HepG2 (cell line): ENCODE results near the gene HOXB6.

Experiments used
- ATF3 ChIP-seq: sonication (generic); formaldehyde crosslinking; IDR thresholded peaks from 2 replicates; pipeline ENCODE4 v1.4.0; 2020; ENCODE audit warnings: missing genetic modification reagents
- IKZF1 ChIP-seq: fragments of 450-650 bp; IDR thresholded peaks from 2 replicates; pipeline ENCODE4 v1.7.1; 2016
- NCOR1 ChIP-seq: fragments of 200-600 bp; sonication (generic); IDR thresholded peaks from 2 replicates; pipeline ENCODE4 v1.7.0; 2017; ENCODE audit warnings: antibody characterized with exemption, low read length, borderline replicate concordance
- RAD51 ChIP-seq: fragments of 450-650 bp; IDR thresholded peaks from 2 replicates; pipeline ENCODE4 v1.6.1; 2016; ENCODE audit warnings: borderline replicate concordance
- SP4 ChIP-seq: sonication (generic); formaldehyde crosslinking; IDR thresholded peaks from 2 replicates; pipeline ENCODE4 v1.8.1; 2023; ENCODE audit warnings: mild to moderate bottlenecking, missing genetic modification reagents
- TF ChIP-seq, protein P1 (sequence below): sonication (generic); formaldehyde crosslinking; IDR thresholded peaks from 2 replicates; pipeline ENCODE4 v1.5.0; 2020; ENCODE audit warnings: mild to moderate bottlenecking, missing genetic modification reagents, moderate library complexity

DNA sequence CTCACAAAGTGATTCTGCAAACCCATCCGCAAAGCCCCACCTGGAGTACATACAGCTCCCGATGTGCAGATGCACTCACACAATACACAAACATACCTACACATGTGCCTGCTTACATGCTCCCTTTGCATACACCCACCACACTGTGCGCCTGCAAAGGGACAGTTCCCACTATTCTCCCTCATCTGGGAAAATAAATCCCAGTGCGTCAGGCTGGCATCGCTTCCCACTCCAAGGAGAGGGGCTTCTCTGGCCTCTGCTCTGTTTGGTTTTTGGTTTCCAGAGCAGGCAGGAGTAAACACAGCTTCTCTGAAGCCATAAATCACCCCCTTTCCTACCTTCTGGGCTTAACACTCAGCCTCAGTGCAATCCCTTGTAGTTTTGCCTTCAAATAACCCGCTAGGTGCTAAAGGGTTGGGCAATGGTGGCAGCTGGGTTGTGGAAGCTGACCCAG is 41.4 kb downstream of the HOXB6 start:
- TF ChIP-seq NCOR1 (no peak), SP4 (CRISPR knock-in tag) (no peak), RAD51 (no peak), IKZF1 (no peak), ATF3 (CRISPR knock-in tag) (no peak)
- TF ChIP-seq, protein P1, sequence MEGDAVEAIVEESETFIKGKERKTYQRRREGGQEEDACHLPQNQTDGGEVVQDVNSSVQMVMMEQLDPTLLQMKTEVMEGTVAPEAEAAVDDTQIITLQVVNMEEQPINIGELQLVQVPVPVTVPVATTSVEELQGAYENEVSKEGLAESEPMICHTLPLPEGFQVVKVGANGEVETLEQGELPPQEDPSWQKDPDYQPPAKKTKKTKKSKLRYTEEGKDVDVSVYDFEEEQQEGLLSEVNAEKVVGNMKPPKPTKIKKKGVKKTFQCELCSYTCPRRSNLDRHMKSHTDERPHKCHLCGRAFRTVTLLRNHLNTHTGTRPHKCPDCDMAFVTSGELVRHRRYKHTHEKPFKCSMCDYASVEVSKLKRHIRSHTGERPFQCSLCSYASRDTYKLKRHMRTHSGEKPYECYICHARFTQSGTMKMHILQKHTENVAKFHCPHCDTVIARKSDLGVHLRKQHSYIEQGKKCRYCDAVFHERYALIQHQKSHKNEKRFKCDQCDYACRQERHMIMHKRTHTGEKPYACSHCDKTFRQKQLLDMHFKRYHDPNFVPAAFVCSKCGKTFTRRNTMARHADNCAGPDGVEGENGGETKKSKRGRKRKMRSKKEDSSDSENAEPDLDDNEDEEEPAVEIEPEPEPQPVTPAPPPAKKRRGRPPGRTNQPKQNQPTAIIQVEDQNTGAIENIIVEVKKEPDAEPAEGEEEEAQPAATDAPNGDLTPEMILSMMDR, result no peak
